Endothelial cell of umbilical vein (primary cell): Measurements from ENCODE around the gene HRH2. TPM values are rescaled to one million over a fixed set of nuclear protein-coding genes. Genes with fewer than 3 reads are reported as not detected.

Experiments used
- BruUV-seq: library from RNA; stranded (reverse); fragments of 400-500 nt; replicated peaks from 2 replicates; lab custom pipeline; 2021; lab: Mats Ljungman, UMichigan
- CTCF ChIA-PET: fragments of 300-600, 350-600 bp; sonication (Branson Sonifier 250); formaldehyde crosslinking; loops from one replicate; lab custom pipeline; 2021; ENCODE audit warnings: antibody characterized with exemption, inconsistent platforms; lab: Charles Lee
- POLR2A ChIA-PET: fragments of 300-600, 350-600 bp; sonication (Branson Sonifier 250); formaldehyde crosslinking; loops from one replicate; lab custom pipeline; 2021; ENCODE audit warnings: antibody characterized with exemption, inconsistent platforms; lab: Charles Lee
- DNase-seq: peaks from one replicate; pipeline ENCODE4 v3.0.0-alpha.2; 2011; ENCODE audit warnings: low read depth, low spot score
- FAIRE-seq: peaks from 2 replicates; lab custom pipeline; 2011; peaks lifted over from hg19 to GRCh38; lab: Jason Lieb, UNC
- H2AFZ ChIP-seq: 2 replicates; pipeline ENCODE4 v1.6.0; 2012; ENCODE audit warnings: low read depth, low read length, control low read depth, inconsistent platforms
- H3K27ac ChIP-seq: 2 replicates; pipeline ENCODE4 v1.5.1; 2011; ENCODE audit warnings: low read depth, mild to moderate bottlenecking, control low read depth, low read length, moderate library complexity; ENCODE audit not compliant: insufficient read depth
- H3K27me3 ChIP-seq, 2 experiments: 2 replicates each; pipeline versions ENCODE4 v1.6.0 to v1.6.1; 2011; ENCODE audit warnings: low read length in 2 of 2, mixed read lengths in 1 of 2; ENCODE audit not compliant: control insufficient read depth in 2 of 2, insufficient read depth in 2 of 2
- H3K36me3 ChIP-seq, 2 experiments: 2 replicates in 1 of 2; 3 replicates in 1 of 2; pipeline ENCODE4 v1.5.1; 2011; ENCODE audit warnings: low read length in 2 of 2, mild to moderate bottlenecking in 1 of 2, moderate library complexity in 1 of 2; ENCODE audit not compliant: control insufficient read depth in 2 of 2, insufficient read depth in 2 of 2; ENCODE audit errors: extremely low read depth in 1 of 2
- H3K4me1 ChIP-seq: 3 replicates; pipeline ENCODE4 v1.5.1; 2011; ENCODE audit warnings: mild to moderate bottlenecking, low read length; ENCODE audit not compliant: control insufficient read depth, insufficient read depth; ENCODE audit errors: extremely low read depth
- H3K4me2 ChIP-seq: 2 replicates; pipeline ENCODE4 v1.6.1; 2011; ENCODE audit warnings: low read length, control low read depth, mixed read lengths; ENCODE audit not compliant: insufficient read depth
- H3K4me3 ChIP-seq, 3 experiments: fragments of 200-600 bp in 1 of 3; sonication (generic), shearing (Covaris generic) in 1 of 3; replicated peaks in 1 of 3; 2 replicates each; pipeline ENCODE4 v1.5.1; 2011 to 2016; ENCODE audit warnings: control low read depth in 3 of 3, low read length in 3 of 3, mild to moderate bottlenecking in 2 of 3, inconsistent platforms in 1 of 3, low read depth in 1 of 3, moderate library complexity in 1 of 3; ENCODE audit not compliant: insufficient read depth in 1 of 3
- H3K79me2 ChIP-seq: 2 replicates; pipeline ENCODE4 v1.6.0; 2012; ENCODE audit warnings: low read length, inconsistent platforms; ENCODE audit not compliant: control insufficient read depth, insufficient read depth
- H3K9ac ChIP-seq: replicated peaks from 2 replicates; pipeline ENCODE3; 2011; ENCODE audit warnings: low read length, control low read depth; ENCODE audit not compliant: insufficient read depth; ENCODE audit errors: extremely low read depth
- H3K9me1 ChIP-seq: replicated peaks from 3 replicates; pipeline ENCODE4 v1.6.0; 2011; ENCODE audit warnings: mild to moderate bottlenecking, low read length; ENCODE audit not compliant: control insufficient read depth, insufficient read depth; ENCODE audit errors: extremely low read depth
- H3K9me3 ChIP-seq: replicated peaks from 2 replicates; pipeline ENCODE4 v1.5.1; 2012; ENCODE audit warnings: low read length, inconsistent platforms; ENCODE audit not compliant: control insufficient read depth, insufficient read depth
- H4K20me1 ChIP-seq: replicated peaks from 2 replicates; pipeline ENCODE3; 2011; ENCODE audit warnings: mild to moderate bottlenecking, low read length; ENCODE audit not compliant: control insufficient read depth, insufficient read depth; ENCODE audit errors: extremely low read depth
- EZH2 ChIP-seq: IDR thresholded peaks from 2 replicates; pipeline ENCODE4 v1.6.1; 2012; ENCODE audit warnings: borderline replicate concordance, low read depth, mild to moderate bottlenecking, moderate library complexity, low read length, inconsistent platforms; ENCODE audit not compliant: severe bottlenecking
- FOS ChIP-seq: IDR thresholded peaks from 2 replicates; pipeline ENCODE4 v1.6.1; 2011; ENCODE audit warnings: mild to moderate bottlenecking, low read length, moderate library complexity, borderline replicate concordance; ENCODE audit not compliant: insufficient read depth
- GATA2 ChIP-seq: IDR thresholded peaks from 2 replicates; pipeline ENCODE4 v1.7.0; 2011; ENCODE audit warnings: low read depth, mild to moderate bottlenecking, moderate library complexity, mixed read lengths, low read length; ENCODE audit not compliant: insufficient read length, insufficient read depth
- JUN ChIP-seq: IDR thresholded peaks from 2 replicates; pipeline ENCODE4 v1.6.1; 2011; ENCODE audit warnings: borderline replicate concordance, low read depth; ENCODE audit not compliant: insufficient read length, insufficient read depth
- MAX ChIP-seq: IDR thresholded peaks from 2 replicates; pipeline ENCODE4 v1.6.1; 2011; ENCODE audit not compliant: insufficient read depth, insufficient read length
- MYC ChIP-seq: IDR thresholded peaks from one replicate; pipeline ENCODE4 v1.6.1; 2011; ENCODE audit warnings: mild to moderate bottlenecking, low read depth, low read length
- POLR2A ChIP-seq: IDR thresholded peaks from 2 replicates; pipeline ENCODE4 v1.6.1; 2012; ENCODE audit warnings: low read depth, mild to moderate bottlenecking, control low read depth, low read length
- POLR2AphosphoS5 ChIP-seq: IDR thresholded peaks from 2 replicates; pipeline ENCODE4 v1.6.1; 2012; ENCODE audit warnings: low read depth, mild to moderate bottlenecking, control low read depth, low read length, moderate library complexity; ENCODE audit not compliant: insufficient read depth
- dilution Hi-C: fragments of 300-500 bp; cut with MboI; formaldehyde crosslinking; loops from one replicate; pipeline ENCODE4 v1.15.0; 2019; ENCODE audit warnings: low sequenced_read_pairs; ENCODE audit not compliant: extremely low pct_ligation_motif_present
- intact Hi-C: fragments of 100-400 bp; cut with micrococcal nuclease; formaldehyde crosslinking; loops from one replicate; pipeline ENCODE4 v1.10.0; 2022
- polyA plus RNA-seq, 4 experiments: library from polyadenylated mRNA; depleted of rRNA in 3 of 4; stranded (reverse) in 3 of 4; unstranded in 1 of 4; fragments of >200 nt; gene quantifications; 2 replicates each; pipeline versions ENCODE4 v1.2.1 to v1.2.3, GENCODE V29; 2011 to 2012; ENCODE audit warnings: missing spikeins in 1 of 4
- total RNA-seq: library from RNA; stranded (reverse); gene quantifications from 2 replicates; pipeline ENCODE4 v1.2.3, GENCODE V29; 2021
- TF ChIP-seq, protein P1 (sequence below), 2 donors: IDR thresholded peaks; 1 replicate in 1 of 2; 2 replicates in 1 of 2; pipeline ENCODE4 v1.5.1; 2011; ENCODE audit warnings: low read length in 2 of 2, mild to moderate bottlenecking in 2 of 2, moderate library complexity in 2 of 2, control low read depth in 1 of 2, inconsistent platforms in 1 of 2, low read depth in 1 of 2; ENCODE audit not compliant: insufficient read depth in 1 of 2; ENCODE audit errors: extremely low read depth in 1 of 2

Gene HRH2
- total and polyA plus RNA-seq, 2 donors (not counting 3 experiments of a cell fraction or from before 2014, with no cell fraction given): not detected

- no peak overlapping the region for H3K4me3 ChIP-seq
- intact Hi-C loops: no loop called here
- no peaks in the 10 kb centered on the region for H3K27me3 ChIP-seq
- no TSS peak for BruUV-seq
- POLR2A ChIA-PET: no interaction called here
- H3K27ac ChIP-seq: no peak overlapping the region
- no peaks in the 10 kb centered on the region for H3K9me1 ChIP-seq
- no peaks in the 10 kb centered on the region for H3K4me1 ChIP-seq
- no peak overlapping the region for H3K9ac ChIP-seq
- peaks cover 2% of the 10 kb centered on the region for H3K9me3 ChIP-seq
- no peak overlapping the region for H2AFZ ChIP-seq
- DNase-seq (no peak), FAIRE-seq (no peak)
- CTCF ChIA-PET: no interaction called here
- no peaks in the 10 kb centered on the region for H3K36me3 ChIP-seq
- H3K4me2 ChIP-seq: no peak overlapping the region
- dilution Hi-C loops: no loop called here
- H4K20me1 ChIP-seq: no peaks in the 10 kb centered on the region
- TF ChIP-seq, protein P1, sequence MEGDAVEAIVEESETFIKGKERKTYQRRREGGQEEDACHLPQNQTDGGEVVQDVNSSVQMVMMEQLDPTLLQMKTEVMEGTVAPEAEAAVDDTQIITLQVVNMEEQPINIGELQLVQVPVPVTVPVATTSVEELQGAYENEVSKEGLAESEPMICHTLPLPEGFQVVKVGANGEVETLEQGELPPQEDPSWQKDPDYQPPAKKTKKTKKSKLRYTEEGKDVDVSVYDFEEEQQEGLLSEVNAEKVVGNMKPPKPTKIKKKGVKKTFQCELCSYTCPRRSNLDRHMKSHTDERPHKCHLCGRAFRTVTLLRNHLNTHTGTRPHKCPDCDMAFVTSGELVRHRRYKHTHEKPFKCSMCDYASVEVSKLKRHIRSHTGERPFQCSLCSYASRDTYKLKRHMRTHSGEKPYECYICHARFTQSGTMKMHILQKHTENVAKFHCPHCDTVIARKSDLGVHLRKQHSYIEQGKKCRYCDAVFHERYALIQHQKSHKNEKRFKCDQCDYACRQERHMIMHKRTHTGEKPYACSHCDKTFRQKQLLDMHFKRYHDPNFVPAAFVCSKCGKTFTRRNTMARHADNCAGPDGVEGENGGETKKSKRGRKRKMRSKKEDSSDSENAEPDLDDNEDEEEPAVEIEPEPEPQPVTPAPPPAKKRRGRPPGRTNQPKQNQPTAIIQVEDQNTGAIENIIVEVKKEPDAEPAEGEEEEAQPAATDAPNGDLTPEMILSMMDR (IDR thresholded peaks at IDR 0.05; ENCODE audit: extremely low read depth in 1 of 2, insufficient read depth in 1 of 2, low read depth in 1 of 2, low read length in 2 of 2): no peak
- TF ChIP-seq POLR2A (no peak), GATA2 (no peak), EZH2 (no peak), POLR2AphosphoS5 (no peak), JUN (no peak), MAX (no peak), FOS (no peak), MYC (no peak)
- no peaks in the 10 kb centered on the region for H3K79me2 ChIP-seq
Observed at GRCh38 chr5:175696855-175697198, 39.0 kb downstream of the HRH2 start.
